WI38 (cell line): ENCODE results near the gene TIPRL.
"Not testable (repeated sequence)": the region's sequence is repeated elsewhere in the genome, so short reads cannot be mapped to it uniquely, and the experiment has no call there.

Source experiments
- H3K4me3 ChIP-seq: 2 replicates; pipeline ENCODE4 v1.5.1; 2011; ENCODE audit warnings: low read depth, mild to moderate bottlenecking, control low read depth, low read length
- TF ChIP-seq, protein P1 (sequence below): IDR thresholded peaks from 2 replicates; pipeline ENCODE4 v1.5.1; 2012; ENCODE audit warnings: low read depth, mild to moderate bottlenecking, control low read depth, low read length

Gene TIPRL

DNA sequence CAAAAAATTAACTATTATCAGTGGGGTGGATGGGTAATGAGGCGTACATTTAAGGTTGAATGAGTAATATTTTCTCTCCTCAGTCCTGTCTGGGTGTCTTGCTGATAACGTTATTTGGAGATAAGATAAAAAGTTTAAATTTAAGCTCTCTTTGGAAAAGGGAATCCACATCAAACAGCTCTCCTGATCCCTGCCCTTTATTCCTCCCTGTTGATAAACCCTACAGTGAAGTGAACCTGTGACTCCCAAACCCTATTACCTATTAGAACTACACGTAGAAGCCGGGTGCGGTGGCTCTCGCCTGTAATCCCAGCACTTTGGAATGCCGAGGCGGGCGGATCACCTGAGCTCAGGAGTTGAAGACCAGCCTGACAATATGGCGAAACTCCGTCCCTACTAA, 32.1 kb upstream of the TIPRL start:
- no peak overlapping the region for H3K4me3 ChIP-seq
- TF ChIP-seq, protein P1, sequence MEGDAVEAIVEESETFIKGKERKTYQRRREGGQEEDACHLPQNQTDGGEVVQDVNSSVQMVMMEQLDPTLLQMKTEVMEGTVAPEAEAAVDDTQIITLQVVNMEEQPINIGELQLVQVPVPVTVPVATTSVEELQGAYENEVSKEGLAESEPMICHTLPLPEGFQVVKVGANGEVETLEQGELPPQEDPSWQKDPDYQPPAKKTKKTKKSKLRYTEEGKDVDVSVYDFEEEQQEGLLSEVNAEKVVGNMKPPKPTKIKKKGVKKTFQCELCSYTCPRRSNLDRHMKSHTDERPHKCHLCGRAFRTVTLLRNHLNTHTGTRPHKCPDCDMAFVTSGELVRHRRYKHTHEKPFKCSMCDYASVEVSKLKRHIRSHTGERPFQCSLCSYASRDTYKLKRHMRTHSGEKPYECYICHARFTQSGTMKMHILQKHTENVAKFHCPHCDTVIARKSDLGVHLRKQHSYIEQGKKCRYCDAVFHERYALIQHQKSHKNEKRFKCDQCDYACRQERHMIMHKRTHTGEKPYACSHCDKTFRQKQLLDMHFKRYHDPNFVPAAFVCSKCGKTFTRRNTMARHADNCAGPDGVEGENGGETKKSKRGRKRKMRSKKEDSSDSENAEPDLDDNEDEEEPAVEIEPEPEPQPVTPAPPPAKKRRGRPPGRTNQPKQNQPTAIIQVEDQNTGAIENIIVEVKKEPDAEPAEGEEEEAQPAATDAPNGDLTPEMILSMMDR = no peak

DNA sequence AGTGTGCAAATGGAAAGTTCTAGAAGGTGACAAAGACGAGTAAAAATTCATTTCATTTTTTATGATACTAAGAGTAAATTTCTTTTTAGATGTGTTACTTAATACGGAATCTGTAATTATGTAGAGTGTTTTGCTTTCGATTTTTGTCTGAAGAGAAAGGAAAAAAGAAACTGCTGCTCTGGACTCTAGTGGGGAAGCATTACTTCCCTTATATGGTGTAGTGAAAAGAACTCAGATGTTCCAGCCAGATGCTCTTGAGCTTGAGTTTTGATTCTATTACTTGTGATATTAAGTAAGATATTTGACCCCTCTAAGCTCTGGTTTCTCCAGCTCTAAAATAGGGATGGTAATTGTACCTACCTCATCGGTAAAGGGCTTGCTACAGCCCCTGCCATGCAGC, 29.8 kb upstream of the TIPRL start:
- TF ChIP-seq, protein P1 = no peak
- no peak overlapping the region for H3K4me3 ChIP-seq

DNA sequence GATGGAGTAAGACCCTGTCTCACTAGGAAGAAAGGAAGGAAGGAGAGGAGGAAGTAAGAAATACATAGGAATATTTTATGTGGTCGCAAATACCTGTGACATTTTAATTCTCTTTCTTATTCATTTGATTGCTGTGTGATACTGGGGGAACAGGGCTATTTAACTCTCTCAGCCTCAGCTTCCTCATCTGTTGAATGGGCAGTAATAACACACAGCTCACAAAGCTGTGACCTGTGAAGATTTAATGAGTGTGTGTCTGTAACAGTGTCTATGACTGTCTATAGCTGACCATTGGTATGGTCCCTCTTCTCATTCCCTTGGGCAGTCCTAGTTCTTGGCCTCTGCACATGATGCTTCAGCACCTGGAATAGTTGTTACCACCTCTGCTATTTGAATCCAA, 28.5 kb upstream of the TIPRL start:
- no peak overlapping the region for H3K4me3 ChIP-seq
- TF ChIP-seq, protein P1 = no peak

DNA sequence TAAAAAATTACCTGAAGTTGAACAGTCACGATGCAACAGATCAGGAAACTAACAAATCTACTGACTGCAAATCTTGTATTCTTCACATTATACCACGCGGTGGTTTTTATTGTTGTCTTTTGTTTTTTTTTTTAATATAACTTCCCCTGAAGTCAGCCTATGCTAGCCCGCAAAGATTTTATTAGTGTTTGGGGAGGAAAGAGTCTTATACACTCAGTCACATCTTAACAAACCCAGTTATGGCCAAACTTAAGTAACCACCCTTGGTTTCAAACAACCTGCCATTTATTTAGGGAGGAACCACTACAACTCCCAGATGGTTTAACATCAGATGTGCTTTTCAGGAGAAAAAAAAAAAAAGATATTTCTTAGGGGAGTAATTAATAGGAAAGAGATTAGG, 26.8 kb upstream of the TIPRL start:
- no peak overlapping the region for H3K4me3 ChIP-seq
- TF ChIP-seq, protein P1 = no peak

DNA sequence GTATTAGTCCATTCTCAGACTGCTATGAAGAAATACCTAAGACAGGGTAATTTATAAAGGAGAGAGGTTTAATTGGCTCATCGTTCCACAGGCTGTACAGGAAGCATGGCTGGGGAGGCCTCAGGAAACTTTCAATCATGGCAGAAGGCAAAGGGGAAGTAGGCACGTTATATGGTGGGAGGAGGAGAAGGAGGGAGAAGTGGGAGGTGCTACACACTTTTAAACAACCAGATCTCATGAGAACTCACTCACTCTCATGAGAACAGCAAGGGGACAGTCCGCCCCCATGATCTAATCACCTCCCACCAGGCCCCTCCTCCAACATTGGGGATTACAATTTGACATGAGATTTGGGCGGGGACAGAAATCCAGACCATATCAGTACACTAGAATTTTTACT, 24.1 kb upstream of the TIPRL start:
- H3K4me3 ChIP-seq = not testable (repeated sequence)

DNA sequence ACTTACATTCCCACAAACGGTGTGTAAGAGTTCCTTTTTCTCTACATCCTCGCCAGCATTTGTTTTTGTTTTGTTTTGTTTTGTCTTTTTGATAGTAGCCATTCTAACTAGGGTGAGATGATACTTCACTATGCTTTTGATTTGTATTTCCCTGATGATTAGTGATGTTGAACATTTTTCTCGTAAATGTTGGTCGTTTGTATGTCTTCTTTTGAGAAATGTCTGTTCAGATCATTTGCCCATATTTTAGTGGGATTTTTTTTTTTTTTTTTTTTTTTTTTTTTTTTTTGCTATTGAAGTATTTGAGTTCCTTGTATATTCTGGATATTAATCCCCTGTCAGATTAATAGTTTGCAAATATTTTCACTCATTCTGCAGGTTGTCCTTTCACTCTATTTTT, 22.9 kb upstream of the TIPRL start:
- TF ChIP-seq, protein P1 = no peak
- no peak overlapping the region for H3K4me3 ChIP-seq

DNA sequence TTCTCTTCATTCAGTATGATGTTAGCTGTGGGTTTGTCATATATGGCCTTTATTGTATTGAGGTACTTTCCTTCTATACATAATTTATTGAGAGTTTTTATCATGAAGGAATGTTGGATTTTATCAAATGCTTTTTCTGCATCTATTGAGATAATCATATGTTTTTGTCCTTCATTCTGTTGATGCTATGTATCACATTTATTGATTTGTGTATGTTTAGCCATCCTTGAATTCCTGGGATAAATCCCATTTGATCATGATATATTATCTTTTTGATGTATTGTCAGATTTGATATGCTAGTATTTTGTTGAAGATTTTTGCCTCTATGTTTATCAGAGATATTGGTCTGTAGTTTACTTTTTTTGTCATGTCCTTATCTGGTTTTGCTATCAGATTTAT, 21.1 kb upstream of the TIPRL start:
- TF ChIP-seq, protein P1 = no peak
- no peak overlapping the region for H3K4me3 ChIP-seq

DNA sequence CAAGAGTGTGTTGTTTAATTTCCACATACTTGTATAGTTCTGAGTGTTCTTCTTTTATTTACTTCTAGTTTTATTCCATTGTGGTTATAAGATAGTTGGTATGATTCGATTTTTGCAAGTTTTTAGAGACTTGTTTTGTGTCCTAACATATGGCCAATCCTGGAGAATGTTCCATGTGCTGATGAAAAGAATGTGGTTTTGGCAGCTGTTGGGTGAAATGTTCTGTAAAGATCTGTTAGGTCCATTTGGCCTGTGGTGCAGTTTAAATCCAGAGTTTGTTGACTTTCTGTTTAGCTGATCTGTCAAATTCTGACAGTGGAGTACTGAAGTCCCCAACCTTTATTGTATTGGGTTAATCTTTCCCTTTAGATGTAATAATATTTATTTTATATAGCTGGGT, 19.5 kb upstream of the TIPRL start:
- H3K4me3 ChIP-seq = no peak overlapping the region
- TF ChIP-seq, protein P1 = no peak
